ENCODE data around the gene KLHDC1. TPM values are rescaled to one million over a fixed set of nuclear protein-coding genes. Genes with fewer than 3 reads are reported as not detected.

KLHDC1 gene
- total RNA-seq, 2 donors from 2014 or later = 5.3 to 8.6 TPM

GRCh38 chr14:49659526-49660455 lies 33.1 kb upstream of the KLHDC1 start:
- 45% methylated on average over 2 of the region's 2 CpGs for WGBS, 2 donors
- DNase-seq = no peak
- intact Hi-C loops (cut with DNase I) = no loop called here

GRCh38 chr14:49670475-49670874 lies 22.4 kb upstream of the KLHDC1 start:
- no peak for ATAC-seq
- no peaks in the 10 kb centered on the region for H3K4me1 ChIP-seq
- H3K36me3 ChIP-seq (replicated peaks in 1 of 2; ENCODE audit: insufficient read depth in 1 of 2, low read depth in 2 of 2) = no peaks in the 10 kb centered on the region
- no peak for DNase-seq
- intact Hi-C loops (cut with DNase I) = no loop called here
- H3K4me3 ChIP-seq = no peak overlapping the region
- H3K27ac ChIP-seq = no peak overlapping the region
- no peak for TF ChIP-seq POLR2A (IDR thresholded peaks at IDR 0.05)
- TF ChIP-seq CTCF (IDR thresholded peaks at IDR 0.05) = no peak
- no peaks in the 10 kb centered on the region for H3K27me3 ChIP-seq
- H3K9me3 ChIP-seq = no peaks in the 10 kb centered on the region

More at GRCh38 chr14:49659526-49660455, 33.1 kb upstream of the KLHDC1 start:
- no peak overlapping the region for H3K4me3 ChIP-seq
- no peaks in the 10 kb centered on the region for H3K36me3 ChIP-seq (replicated peaks in 1 of 2; ENCODE audit: insufficient read depth in 1 of 2, low read depth in 2 of 2)
- no peak for TF ChIP-seq CTCF (IDR thresholded peaks at IDR 0.05)
- no peak for TF ChIP-seq POLR2A (IDR thresholded peaks at IDR 0.05)
- H3K4me1 ChIP-seq = peaks cover 5% of the 10 kb centered on the region
- H3K9me3 ChIP-seq = no peaks in the 10 kb centered on the region
- ATAC-seq = no peak
- no peaks in the 10 kb centered on the region for H3K27me3 ChIP-seq
- no peak overlapping the region for H3K27ac ChIP-seq

- Histone ChIP-seq H3K4me3 (no peak overlapping the region), H3K27me3 (no peaks in the 10 kb centered on the region), H3K4me1 (no peaks in the 10 kb centered on the region), H3K27ac (no peak overlapping the region), H3K9me3 (no peaks in the 10 kb centered on the region), H3K36me3 (replicated peaks in 1 of 2; ENCODE audit: insufficient read depth in 1 of 2, low read depth in 2 of 2) (no peaks in the 10 kb centered on the region)
- WGBS, 2 donors = 90 to 91% methylated on average over 2 of the region's 2 CpGs
- no peak for DNase-seq
- intact Hi-C loops (cut with DNase I) = no loop called here
- TF ChIP-seq CTCF (IDR thresholded peaks at IDR 0.05) (no peak), POLR2A (IDR thresholded peaks at IDR 0.05) (no peak)
- ATAC-seq = no peak
Measured at GRCh38 chr14:49673586-49673985, 19.3 kb upstream of the KLHDC1 start.

- no peaks in the 10 kb centered on the region for H3K9me3 ChIP-seq
- TF ChIP-seq POLR2A (IDR thresholded peaks at IDR 0.05) = no peak
- no peak for TF ChIP-seq CTCF (IDR thresholded peaks at IDR 0.05)
- 98 to 100% methylated on average over 2 to 4 of the region's 4 CpGs for WGBS, 2 donors
Measured at GRCh38 chr14:49677643-49678042, 15.3 kb upstream of the KLHDC1 start.

GRCh38 chr14:49679271-49679670 lies 13.6 kb upstream of the KLHDC1 start:
- no peak overlapping the region for H3K27ac ChIP-seq
- no peaks in the 10 kb centered on the region for H3K4me1 ChIP-seq
- TF ChIP-seq CTCF (IDR thresholded peaks at IDR 0.05) (no peak), POLR2A (IDR thresholded peaks at IDR 0.05) (no peak)
- WGBS, 2 donors = 59 to 64% methylated on average over 2 of the region's 2 CpGs
- ATAC-seq = no peak
- H3K27me3 ChIP-seq = no peaks in the 10 kb centered on the region
- intact Hi-C loops (cut with DNase I) = no loop called here
- no peak for DNase-seq
- no peak overlapping the region for H3K4me3 ChIP-seq
- H3K9me3 ChIP-seq = no peaks in the 10 kb centered on the region
- no peaks in the 10 kb centered on the region for H3K36me3 ChIP-seq (replicated peaks in 1 of 2; ENCODE audit: insufficient read depth in 1 of 2, low read depth in 2 of 2)

More at GRCh38 chr14:49677643-49678042, 15.3 kb upstream of the KLHDC1 start:
- Histone ChIP-seq H3K4me3 (no peak overlapping the region), H3K36me3 (replicated peaks in 1 of 2; ENCODE audit: insufficient read depth in 1 of 2, low read depth in 2 of 2) (no peaks in the 10 kb centered on the region), H3K27me3 (no peaks in the 10 kb centered on the region), H3K4me1 (no peaks in the 10 kb centered on the region), H3K27ac (no peak overlapping the region)
- intact Hi-C loops (cut with DNase I) = no loop called here
- DNase-seq (no peak), ATAC-seq (no peak)
